ENCODE measurements around the gene CHRNB4.

CHRNB4 gene

DNA sequence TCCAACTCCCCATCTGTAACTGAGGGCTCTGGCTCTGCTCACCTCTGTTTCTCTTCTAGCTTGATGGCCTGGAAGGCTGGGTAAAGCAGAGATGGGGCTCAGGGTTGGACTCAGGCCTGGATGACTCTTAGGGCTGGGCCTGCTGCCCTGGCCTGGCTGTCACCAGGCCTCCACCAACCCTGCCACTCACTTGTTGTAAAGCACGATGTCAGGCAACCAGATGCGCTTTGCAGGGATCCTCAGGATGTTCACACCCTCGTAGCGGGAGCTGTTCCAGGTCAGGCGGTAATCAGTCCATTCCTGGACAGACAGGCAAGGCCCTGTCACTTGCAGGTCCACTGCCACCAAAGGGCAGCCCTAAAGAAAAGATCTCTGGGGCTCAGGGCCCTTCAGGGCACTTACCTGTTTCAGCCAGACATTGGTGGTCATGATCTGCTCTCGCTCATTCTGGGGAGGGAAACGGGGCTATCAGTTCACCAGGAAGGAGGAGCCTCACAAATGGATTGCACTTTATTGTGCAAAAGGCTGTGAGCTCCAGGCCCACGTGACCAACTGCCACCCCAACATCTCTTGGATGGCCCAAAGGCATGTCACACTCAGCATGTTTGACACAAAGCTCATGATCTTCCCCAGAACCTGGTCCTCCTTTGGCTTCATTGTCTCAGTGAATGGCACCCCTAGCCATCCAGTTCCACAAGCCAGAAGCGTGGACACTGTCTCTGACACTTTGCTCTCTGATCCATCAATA, 9.9 kb downstream of the CHRNB4 start:
- no peak for DNase-seq

DNA sequence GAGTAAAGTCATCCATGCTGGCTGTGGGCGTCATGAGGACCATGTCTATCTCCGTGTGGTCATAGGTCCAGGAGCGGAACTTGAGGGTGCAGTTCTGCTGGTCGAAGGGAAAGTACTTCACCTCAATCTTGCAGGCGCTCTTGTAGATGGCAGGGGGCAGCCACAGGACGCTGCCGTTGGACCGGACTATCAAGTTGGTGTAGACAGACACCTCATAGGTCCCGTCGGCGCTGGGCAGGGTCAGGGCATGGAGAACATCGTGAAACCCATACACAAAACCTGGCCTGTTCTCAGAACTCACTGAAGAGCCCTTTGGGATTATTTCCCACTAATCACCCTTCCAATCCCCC, 11.3 kb downstream of the CHRNB4 start:
- no peak for DNase-seq

DNA sequence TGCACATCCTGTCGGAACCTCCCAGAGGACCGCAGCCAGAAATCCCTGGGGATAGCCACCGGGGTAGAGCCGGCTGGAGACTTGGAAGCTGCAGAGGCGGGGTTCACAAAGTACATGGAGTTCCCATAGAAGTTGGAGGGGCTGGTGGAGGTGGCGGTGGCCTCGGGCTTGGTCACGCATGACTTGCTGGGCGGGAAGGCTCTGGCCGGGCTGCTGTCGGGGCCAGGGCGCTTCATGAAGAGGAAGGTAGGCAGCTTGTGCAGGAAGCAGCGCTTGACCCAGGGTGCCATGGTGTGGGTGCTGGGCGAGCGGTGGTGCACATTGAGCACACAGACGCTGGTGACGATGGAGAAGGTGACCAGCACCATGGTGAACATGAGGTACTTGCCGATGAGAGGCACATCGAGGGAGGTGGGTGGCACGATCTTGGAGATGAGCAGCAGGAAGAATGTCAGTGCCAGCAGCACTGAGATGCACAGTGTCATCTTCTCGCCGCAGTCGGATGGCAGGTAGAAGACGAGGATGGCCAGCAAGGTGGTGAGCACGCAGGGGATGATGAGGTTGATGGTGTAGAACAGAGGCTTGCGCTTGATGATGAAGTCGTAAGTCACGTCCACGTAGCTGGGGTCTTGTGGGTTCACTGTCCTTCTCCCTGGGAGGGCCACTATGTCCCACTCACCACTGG, 11.8 kb downstream of the CHRNB4 start:
- DNase-seq: no peak

DNA sequence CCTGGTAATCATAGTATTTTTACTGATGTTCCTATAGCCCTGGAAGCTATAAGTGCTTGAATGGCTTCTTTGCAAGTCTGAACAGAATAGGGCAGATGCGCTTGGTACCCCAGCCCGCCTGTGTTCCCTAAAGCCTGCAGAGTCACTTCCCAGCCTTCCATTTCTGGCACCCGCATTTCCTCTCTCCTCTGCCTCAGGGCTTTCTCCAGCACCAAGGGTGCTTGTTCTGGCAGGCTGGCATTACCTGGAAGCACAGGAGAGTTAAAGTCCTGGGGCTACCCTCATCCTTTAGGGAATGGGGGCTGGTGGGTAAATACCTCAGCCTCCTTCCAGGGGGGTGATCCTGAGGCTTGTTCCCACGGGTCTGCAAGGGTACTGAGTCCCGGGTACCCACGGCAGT, 12.8 kb downstream of the CHRNB4 start:
- no peak for DNase-seq

DNA sequence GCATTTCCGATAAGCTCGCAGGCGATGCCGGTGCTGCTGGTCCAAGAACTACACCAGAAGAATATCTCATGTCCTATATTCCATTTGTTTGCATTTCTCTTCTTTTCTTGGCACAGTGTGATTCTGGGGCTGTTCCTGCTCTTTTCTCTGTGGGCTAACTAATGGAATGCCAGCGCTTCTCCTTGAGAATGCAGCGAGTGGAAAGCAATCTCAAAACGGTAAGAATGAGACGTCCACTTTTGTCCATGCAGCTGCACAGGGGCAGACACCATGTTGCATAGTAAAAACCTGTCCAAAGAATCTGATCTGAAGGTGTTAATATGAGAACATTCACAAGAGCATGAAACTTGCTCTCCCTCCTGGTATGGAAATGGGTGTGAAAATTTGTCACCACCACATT, 13.7 kb downstream of the CHRNB4 start:
- no peak for DNase-seq

DNA sequence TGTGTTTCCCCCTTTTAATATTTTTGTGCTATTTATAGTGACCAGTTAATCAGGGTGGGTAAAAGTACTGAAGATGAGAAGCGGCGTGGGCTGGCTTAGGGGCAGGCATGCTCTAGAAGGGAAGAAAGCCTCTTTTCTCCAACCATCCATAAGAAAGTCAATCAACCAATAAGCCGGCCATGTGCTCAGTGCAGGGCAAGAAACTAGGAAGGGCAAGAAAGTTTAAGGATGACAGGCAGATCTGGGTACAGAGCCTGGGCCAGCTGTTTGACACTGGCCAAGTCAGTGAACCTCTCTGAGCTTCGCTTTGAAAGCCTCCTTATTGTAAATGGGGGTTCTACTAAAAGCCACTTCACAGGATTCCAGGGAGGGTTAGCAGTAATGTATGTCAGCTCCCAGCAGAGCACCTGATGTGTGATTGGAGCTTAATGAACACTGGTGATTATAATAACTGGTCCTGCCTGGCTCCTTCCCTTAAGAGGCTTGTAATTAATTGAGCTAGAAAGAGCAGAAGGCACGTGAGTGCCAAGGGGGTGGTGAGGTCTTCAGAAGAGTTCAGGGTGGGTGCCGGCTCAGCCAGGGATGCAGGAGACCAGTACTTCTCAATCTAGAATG, 14.5 kb downstream of the CHRNB4 start:
- DNase-seq: peak; percentile 85

DNA sequence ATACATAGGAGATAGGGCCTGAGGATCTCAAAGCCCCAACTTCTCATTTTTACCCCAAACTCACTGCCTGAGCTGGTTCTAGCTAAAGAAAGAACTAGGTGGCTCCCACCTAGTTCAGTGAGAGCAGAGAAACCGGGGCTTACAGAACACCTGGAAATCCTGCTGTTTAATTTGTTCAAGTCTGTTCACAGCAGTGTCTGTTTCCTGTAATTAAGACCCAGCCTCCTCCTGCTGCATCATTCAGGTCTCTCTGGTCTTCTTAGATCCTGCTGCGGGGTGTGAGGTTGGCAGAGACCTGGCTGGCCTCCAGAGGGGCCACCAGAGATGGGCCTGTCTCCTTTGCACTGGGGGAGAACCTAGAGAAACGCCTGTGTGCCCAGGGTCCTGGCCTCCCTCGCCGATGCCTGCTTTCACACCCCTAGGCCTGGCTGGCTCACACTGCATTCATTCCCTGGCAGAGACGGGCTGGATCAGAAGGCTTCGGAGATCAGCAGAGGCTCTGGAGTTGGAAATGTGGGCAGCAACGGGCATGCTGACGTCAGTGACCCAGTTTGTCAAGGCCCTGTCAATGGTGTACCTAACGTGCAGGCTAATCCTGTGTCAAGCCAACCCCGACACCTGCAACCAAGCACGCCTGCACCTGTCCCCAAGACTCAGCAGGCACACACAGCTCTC, 15.3 kb downstream of the CHRNB4 start:
- DNase-seq: no peak

DNA sequence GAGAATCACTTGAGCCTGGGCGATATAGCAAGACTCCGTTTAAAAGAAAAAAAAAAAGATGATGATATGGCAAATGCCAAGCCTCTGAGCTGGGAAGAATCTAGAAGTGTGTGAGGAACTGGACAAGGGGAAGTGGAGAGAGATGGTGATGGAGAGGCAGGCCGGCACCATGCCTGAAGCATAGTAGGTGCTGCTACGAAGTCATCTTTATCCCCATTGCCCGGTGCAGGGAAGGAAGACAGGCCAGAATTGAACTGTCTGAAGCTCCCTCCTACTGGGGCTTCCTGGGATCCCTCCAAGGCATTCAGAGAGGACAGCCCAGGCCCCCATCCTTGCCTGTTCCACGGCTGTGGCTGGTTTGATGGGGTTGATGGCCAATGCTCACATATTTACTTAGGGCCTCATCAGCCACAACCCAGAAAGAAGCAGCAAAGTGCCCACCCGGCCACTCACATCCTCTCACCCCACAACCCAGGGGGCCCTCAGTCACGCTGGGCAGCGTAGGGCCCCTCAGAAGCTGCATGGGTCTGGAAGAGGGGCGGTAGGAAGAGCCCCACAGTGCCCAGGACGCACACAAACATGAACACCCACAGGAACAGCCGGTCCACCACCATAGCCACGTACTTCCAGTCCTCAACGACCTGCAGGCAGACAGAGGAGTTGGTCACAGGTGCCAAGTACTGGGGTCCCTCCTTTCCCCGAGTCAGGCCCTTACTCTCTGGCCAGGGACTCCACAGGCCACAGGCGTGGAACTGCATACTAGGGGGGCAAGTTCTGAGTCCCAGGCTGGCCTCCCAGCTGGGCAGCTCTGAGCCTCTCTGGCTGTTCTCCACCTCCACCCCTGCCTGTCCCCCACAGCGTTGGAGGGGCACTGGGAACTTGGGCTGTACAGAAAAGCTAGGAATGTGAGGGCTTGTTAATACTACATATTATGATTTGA, 16.1 kb downstream of the CHRNB4 start:
- no peak for DNase-seq

DNA sequence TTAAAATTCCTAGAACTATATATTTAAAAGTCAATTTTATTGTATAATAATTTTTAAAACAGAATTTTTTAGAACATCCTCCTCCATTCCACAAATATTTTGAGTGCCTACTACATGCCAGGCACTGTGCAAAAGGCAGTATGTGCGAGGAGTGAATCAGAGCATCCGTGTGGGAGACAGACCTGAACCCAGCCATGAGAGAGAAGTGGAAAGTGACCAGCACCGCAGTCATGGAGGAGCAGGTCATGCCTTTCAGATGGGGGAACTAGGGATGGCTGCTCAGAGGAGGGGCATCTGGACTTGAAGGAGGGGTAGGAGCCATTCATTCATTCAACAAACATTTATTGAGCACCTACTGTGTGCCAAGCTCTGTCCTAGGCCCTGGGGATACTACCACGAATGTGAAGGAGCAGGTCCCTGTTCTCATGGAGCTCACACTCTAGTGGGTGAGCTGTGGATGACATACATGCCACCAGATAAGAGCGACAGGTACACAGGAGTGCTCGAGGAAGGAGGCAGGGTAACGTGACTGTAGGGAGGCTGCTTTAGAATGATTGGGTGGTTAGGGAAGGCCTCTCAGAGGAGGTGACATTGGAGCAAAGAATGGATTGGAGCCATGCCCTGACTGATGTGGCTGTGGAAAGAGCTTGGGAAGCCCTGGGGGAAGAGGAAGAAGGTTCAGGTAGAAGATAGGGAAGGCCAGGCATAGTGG, 17.1 kb downstream of the CHRNB4 start:
- DNase-seq: no peak

DNA sequence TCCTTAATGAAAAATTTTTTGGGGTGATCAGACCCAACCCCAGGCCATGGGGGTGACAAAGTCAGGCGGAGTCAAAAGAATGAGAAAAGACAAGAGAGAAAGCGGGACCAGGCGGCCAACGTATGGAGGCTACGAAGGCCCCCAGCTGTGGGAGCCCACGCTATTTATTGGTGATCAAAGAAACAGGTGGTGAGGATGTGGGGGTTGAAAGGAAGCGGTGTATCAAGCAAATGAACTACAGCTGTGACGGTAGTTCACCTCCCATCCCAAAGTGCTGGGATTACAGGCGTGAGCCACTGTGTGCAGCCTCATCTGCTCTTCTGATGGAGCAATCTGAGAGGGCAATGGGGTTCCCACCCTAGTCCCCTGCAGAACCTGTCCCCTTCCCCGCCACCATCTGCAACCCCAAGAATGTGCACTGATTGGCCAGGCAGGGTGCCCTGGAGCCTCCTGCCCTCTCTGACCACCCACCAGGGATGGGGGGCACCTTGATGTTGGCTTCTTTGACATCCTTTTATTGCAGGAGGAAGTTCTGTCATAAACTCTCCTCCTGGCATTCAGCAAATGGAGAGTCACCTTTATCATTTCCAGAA, 19.1 kb downstream of the CHRNB4 start:
- DNase-seq: no peak

DNA sequence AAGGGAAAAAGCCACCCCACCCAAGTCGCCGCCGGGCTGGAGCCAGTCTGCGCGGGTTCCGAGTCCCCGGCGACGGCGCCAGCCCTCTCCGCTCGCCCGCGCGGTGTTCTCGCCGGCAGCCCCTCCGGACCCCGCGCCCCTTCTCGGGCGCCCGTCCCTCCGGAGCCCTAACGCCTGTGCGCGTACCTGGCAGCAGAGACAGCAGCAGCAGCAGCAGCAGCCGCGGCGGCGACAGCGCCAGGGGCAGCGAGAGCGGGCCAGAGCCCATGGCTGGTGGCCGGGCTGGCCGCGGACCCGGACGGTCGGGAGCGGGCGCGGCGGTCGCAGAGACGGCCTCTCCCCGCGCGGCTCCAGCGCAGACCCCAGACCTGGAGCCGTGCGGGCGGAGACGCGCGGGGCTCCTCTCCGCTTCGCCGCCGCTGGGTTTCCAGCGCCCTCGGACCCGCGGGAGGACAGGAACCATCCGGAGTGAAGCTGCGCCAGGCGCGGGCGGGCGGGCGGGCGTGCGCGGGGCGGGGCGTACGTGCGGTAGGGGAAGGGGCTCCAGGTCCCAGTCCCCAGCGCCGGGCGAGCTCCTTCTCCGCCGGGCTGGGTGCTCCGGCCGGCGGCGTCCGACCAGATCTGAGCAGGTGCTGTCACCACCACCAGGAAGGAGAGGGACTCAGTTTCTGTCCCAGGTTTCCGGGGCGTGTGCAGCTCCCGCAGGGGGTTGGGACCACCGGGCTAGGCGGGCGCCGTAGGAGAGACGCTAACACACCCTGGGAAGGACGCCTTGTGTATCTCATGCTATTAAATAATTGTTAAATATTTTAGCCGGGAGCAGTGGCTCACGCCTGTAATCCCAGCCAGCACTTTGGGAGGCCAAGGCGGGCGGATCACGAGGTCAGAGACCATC, 20.2 kb downstream of the CHRNB4 start, which contains the start of gene CHRNA3:
TSS of gene CHRNA3 (minus strand) at position 470 of the 895 bp plus-strand sequence. CDS start at position 268, 202 bp downstream.
- no peak for DNase-seq

DNA sequence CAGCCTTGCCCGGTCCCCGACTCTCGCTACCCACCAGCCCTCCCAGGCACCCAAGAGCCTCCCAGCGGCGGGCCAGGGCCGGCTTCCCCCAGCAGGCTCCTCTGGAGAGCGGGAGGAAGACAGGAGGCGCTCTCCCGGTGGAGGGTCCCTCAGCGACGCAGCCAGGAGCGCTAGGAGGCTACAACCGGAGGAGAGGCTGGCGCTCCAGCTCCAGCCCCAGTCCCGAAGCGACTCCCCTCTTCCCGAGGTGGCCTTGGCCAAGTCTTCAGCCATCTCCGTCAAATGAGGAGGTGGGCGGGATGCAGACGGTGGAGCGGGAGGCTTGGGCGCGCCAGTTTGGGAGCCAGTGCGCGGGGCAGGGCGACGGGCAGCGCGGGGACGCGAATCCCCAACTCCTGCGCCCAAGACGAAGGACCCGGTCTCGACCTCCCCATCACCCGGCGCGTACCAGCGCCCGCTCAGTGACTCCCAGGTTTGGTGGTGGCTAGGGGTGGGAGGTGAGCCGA, 20.9 kb downstream of the CHRNB4 start:
- no peak for DNase-seq

DNA sequence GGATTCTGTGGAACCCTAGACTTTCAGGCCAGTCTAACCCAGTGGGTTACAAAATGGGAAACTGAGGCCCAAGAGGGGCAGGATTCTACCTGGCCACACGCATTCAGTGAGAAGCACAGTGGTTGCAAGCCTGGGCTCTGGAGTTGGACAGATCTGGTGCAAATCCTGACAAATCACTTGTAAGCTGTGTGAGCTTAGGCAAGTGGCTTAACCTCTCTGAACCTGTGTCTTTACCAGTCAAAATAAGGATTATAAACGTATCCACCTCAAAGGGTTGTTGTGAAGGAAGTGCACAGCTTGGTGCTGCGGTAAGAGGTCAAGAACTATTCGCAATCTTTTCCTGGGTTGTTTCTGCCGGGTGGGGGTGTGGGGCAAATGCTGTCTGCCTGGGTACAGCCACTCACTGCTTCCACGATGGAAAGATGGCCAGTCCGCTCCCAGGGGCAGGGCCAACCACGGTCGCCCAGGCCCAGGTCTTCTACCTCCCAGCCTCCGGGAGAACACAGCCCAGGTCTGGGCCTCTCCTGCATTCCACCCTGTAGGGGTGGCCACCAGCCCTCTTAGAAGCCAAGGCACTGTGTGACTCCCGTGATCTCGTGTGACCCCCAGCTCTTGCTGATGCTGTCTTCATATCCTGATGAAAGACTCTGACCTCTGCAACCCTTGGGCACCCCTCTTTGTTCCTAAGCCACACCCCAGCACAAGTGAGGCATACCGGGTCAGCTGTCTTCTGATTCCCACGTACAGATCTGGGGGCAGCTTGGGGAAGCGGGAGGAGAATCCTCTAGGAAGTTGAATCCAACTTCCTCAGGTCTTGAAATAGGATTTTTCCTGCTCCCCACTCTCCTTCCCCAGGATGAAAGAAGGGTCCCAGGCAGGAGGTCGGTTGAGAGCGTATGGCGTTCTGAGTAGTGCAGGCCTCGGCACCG, 21.7 kb downstream of the CHRNB4 start:
- DNase-seq: no peak

DNA sequence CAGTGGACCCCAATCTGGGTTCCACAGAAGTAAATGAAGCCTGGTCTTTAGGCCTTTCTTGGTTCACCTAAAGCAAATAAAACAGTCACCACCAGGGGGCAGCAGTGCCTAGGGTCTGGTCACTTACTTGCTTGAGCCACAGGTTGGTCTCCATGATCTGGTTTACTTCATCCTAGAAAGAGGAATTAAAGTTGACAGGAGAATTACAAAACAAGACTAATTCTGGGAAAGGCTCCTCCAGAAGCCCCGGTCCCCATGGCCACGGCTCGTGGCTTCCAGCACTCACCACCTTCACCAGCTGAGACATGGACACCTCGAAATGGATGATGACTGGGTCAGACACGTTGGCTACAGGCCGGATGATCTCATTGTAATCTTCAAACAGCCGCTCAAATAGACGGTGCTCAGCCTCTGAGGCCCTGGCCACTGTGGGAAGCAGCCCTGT, 22.5 kb downstream of the CHRNB4 start:
- DNase-seq: peak; percentile 31

DNA sequence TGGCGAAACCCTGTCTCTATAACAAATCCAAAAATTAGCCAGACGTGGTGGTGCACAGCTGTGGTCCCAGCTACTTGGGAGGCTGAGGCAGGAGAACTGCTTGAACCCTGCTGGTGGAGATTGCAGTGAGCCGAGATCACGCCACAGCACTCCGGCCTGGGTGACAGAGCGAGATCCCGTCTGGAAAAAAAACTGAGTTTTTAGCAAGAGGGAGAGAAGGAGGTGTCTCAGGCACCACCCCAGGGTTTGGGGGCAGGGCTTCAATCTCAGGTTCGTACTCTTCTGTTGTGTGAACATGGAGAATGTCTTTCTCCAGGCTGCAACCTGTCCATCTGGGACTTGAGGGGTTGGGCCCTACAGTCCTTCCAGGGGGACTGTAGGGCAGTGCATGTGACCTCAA, 22.9 kb downstream of the CHRNB4 start:
- no peak for DNase-seq

DNA sequence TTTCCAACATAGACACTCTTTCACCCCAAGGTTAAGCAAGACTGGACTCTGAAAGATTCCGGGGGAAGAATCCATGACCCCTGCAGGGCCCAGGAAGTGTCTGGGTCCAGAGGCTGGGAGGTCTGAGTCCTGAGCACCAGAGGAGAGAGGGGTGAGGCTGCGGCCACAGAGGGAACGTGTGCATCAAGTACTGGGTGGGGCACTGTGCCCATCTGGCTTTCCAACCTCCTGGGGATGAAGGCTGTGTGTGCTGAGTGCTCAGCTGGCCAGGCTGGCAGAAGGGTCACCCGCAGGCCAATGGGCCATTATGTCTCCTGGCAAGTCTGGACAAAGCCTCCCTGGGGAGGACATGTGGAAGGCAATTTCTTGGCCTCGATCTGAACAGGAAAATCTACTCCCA, 23.5 kb downstream of the CHRNB4 start:
- DNase-seq: no peak

DNA sequence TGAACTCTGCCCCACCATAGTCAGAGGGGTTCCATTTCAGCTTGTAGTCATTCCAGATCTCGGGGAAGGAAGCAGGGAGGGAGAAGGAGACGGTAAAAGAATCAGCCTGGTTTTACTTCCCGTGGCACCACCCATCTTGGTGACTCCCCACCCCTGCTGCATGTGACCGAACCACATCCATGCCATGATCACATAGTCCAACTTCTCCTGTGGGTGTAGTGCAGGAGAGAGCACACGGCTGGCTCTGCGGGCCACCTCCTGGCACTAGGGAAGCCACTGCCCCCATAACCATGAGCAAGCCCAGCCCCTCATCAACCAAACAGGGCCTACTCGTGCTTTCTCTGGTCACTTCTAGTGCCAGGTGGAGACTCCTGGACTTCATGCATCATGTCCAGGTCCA, 23.9 kb downstream of the CHRNB4 start:
- no peak for DNase-seq

DNA sequence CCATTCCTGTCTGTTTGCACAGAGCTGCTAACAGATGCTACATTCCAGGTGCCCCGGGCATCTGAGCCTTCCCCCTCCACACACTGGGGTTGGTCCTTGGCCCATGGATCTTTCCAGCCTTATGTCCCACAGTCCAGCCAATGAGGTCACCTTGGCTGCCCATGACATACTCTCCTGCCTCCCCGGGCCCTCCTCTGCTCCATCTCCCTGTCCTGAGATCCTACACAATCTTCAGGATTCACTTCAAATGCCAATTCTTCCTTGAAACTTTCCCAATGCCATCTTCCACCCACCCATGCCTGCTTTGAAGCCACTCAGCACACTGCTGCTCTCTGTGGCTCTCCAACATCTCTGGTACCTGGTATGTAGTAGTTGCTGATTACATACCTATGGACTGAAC, 24.5 kb downstream of the CHRNB4 start:
- DNase-seq: no peak

DNA sequence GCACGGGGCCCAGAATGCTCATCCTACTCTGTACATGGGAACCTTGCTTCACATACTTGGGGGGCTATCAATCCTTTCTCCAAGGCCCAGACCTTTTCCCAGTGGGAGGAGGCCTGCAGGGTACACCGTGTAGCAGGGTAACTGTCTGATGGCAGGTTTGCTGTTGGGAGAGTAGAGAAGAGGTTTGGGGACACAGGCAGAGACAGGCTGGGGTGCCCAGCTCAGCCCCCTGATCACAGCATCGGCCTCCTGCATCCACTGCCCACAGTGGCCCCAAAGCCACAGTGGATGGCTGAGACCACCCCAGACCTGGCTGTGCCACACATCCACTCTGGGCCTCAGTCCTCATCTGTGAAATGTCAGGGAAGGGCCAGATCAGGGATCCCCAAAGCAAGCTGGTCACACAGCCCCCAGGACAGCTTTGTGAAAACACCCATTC, 25.8 kb downstream of the CHRNB4 start:
- DNase-seq: no peak

All from NCI-H1436 treated with DMSO at 0.1 percent for 48 hours (cell line).